NCI-H128 (cell line): ENCODE results near the gene WDR90.

Source experiments
- DNase-seq: peaks from one replicate; lab custom pipeline; 2025; ENCODE audit not compliant: unreplicated experiment; lab: John Stamatoyannopoulos, UW

Gene WDR90

DNA sequence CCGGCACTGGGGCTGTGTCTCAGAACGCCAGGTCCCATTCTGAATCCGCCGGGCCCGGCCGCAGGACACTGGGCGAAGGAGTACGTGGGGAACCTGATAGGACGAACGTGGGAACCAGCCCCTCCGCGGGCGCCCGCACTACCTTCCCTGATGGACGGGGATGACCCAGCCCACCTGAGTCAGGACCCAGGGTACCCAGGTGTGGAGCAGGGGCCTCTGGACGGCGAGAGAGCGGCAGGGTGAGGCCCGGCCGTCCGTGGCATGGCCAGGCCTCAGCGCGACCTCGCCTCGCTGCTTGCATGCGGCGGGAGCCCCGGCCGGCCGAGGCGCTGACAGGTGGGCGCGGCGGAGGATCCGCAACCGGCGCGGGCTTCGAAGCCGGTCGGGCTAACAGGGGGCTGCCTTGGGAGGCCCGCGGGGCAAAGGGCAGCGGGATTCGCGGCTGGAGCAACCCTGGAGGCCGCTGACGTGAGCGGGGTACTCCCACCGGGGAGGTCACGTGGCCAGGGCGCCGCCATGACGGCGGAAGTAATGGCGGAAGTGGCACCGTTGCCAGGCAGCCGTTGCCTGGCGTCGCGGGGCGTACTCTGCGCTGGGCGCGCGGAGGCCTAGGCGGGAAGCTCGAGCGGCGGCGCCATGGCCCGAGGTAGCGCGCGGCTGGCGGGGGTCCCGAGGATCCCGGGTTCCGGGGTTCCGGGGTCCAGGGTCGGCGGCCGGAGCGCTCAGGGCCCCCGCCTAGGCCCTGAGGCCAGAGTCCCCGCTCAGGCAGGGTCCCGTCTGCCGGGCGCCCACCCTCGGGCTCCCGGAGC lies at the start of gene WDR90:
Gene WDR90, plus strand, starts transcription at position 585 of the 809 bp plus-strand sequence. Its CDS starts 52 bp downstream, at position 637.
- peak; percentile 32 for DNase-seq

DNA sequence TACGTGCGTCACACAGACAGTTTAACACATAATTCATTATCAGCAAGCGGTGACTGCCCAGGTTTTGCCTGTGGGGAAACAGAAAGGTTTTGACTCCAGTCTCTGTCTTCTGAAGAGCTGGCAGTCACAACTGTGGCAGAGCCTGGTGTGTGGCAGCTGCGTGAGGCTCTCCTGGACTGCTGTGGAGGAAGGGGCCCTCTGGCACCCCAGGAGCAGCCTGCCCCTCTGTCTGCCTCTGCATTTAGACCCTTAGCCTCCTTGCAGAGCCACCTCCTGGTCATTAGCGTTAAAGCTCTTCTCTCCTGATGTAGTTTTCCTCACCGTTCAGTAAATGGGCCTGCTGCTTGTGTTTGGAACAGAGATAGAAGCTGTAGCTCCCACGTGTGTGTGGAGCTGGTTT lies 48.4 kb upstream of the WDR90 start:
- no peak for DNase-seq

DNA sequence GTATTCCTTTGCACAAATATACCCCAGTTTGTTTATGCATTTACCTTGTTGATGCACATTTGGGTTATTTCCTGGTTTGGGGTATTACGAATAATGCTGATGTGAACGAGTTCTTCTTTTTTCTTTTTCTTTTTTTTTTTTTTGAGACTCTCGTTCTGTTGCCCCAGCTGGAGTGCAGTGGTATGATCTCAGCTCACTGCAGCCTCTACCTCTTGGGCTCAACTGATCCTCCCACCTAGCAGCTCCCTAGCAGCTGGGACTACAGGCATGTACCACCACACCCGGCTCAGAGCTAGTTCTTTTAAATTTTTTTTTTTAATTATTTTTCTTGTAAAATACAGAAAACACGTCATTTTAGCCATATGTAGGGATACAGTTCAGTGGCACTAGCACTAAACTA lies 45.2 kb upstream of the WDR90 start:
- DNase-seq: no peak

DNA sequence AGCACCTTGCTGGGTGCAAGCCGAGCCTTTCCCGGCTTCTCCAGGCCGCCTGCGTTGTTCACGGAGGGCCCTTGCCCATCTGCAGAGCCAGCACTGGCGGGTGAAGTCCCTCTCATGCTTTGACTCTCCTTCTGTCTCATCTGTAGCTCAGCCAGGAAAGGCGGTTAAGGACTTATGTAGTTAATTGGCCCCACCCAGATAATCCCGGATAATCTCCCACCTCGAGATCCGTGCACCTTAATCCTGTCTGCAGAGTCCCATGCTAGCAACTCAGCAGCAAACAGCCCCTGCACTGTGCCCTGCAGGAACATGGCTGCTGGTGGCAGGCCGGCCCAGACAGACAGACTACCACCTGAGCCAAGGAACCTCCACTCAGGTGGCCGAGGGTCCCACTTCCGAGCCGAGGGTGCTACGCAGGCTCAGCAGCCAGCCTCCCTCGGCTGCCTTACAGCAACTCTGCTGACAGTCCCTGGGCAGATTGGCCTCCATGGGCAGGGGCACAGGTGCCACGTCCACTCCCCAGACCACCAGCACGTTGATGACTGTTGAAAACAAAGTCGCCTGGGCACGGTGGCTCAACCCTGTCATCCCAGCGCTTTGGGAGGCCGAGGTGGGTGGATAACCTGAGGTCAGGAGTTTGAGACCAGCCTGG lies 42.4 kb upstream of the WDR90 start:
- DNase-seq: no peak

DNA sequence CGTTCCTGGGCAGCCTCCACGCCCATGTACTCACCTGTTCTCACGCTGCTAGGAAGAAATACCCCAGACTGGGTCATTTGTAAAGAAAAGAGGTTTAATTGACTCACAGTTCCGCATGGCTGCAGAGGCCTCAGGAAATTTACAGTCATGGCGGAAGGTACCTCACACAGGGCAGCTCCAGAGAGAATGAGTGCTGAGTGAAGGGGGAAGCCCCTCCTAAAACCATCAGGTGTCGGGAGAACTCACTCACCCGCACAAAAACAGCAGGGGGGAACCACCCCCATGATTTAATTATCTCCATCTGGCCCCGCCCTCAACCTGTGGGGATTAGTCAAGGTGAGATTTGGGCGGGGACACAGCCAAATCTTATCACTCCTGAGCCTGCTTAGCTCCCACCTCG lies 41.1 kb upstream of the WDR90 start:
- no peak for DNase-seq

DNA sequence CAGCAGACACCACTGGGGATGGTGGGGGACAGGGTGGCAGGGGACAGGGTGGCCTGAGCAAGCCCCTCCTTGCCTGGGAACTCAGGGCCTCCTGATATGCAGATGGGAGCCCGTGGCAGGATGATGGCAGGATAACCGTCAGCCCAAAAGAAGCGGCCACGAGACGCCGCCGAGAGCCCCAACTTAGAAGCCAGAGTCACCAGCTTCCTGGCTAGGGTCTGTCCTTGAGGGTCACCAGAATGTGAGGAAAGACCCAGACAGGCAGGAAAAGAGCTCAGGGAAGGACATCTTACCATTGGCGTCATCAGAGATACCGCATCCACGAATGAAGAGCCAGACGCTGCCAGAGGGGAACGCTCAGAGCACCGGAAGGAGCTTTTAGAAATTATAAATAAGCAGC lies 39.8 kb upstream of the WDR90 start:
- no peak for DNase-seq

DNA sequence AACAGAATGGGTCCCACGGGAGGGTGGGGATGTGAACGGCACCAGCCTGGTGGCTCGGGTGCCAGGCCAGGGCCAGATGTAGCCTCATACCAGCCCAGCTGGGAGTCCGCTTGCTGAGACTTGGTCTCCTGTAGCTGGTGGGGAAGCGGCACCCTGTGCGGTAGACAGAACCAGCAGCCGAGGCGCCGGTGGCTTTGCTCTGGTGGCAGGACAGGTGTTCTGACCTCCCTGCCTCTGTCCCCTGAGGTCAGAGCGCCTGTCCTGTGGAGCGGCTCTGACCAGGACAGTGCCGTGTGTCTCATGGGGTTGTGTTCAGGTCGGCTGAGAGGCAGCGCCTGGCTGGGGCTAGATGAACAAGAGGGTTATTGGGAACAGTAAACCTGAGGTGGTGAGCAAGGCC lies 39.2 kb upstream of the WDR90 start:
- no peak for DNase-seq

DNA sequence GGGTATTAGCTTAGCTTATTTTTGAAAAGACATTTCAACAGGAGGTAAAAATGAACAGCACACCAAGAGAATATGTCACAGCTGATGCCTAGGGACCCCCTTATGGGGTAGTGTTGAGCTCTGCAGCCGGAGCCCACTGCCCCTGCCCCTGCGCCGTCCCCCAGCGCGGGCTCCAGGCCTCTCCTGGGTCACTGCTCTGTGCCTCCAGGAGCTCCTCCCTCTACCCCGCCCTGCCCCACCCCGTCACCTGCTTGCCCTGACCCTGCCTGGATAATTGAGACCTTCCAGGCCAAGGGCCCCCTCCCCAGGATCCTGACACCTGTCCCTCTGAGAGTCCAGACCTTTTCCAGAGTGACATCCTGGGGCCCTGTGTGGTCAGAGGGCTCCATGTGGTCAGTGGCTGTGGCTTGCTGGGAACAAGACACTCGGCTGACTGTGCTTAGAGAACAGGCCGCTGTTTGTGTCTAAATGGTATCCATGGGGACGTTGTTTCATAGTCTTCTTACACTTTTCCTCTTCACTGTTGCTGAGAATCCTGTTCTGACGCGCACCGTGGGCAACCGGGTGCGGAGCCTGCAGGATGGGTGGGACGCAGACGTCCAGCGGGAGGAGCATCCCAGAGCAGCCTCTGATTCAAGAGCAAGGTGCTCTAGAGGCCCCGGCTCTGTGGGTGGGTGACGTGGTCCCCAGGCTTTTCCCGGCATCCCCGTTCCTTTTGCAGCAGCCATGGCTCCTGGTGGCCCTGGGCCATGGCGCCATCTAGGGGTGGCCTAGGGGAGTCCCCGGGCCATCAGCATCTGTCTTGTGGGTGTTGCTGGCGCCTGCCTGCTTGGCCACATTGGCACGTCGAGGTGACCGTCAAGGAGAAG lies 38.4 kb upstream of the WDR90 start:
- DNase-seq: peak; percentile 7

DNA sequence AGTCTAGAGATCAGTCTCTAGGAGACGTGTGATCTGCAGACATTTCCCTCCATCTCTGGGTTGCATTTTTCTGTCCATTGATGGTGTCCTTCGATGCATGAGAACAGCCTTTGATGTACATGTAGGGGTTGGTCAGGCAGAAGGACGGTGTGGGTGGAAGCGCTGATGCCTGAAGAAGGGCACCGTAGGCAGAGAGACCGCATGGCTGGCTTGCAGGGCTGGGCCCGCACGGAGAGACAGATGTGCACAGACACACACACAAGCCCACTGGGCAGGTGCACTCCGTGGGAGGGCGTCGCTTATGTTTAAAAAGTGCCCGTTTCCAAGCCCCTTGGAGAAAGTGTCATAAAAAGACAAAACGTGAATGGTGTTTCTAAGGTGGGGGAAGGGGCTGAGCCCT lies 34.0 kb upstream of the WDR90 start:
- DNase-seq: no peak

DNA sequence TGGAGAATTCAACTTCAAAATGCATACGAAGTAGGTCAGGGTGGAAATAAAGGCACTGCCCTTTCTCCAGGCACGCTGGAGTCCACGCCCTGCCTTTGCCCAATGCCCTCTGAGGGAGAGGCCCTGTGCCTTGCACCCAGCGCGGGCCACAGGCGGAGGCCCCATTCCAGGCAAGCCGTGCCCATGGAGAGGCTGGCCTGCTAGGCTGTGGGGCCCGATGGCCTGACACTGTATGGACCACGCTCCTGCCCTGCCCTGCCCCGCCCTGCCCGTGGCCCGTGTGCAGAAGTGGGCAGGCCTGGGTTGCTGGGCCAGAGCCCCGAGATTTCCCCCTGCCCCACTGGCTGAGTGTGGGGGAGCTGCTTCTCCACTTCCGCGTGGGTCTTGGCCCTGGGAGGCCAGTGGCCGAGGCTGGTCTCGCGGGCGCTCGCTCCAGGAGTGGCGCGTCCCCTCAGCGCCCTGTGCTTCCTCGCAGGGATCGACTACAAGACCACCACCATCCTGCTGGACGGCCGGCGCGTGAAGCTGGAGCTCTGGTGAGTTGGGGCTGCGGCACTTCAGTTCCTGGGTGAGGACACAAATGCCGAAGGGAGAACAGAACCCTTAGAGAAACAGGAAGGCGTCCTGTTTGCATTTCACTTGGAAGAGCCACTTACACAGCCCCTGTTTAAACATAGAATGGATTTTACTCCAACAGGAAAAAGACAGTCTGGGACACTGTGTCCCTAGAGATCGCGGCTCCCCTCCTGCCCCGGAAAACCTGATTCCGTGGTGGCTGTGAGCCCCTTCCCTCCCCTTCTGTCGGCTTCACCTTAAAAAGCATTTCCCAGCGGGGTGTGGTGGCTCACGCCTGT lies 32.2 kb upstream of the WDR90 start:
- DNase-seq: no peak

DNA sequence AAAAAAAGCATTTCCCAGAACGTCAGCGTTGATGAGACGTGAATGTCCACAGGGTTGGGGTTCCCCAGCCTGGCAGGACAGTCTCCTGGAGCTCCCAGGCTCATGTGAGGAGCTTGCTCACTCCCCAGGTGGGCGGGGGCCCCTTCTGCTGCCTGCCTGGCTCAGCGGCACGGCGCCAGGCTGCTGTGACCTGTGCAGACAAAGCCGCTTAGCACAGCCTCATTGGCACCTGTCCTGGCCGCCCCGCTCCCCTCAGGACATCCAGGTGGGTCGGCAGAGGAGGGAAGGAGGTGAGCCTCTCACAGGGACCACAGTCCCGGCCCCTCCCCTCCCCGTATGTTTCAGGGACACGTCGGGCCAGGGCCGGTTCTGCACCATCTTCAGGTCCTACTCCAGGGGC lies 31.3 kb upstream of the WDR90 start:
- DNase-seq: no peak

DNA sequence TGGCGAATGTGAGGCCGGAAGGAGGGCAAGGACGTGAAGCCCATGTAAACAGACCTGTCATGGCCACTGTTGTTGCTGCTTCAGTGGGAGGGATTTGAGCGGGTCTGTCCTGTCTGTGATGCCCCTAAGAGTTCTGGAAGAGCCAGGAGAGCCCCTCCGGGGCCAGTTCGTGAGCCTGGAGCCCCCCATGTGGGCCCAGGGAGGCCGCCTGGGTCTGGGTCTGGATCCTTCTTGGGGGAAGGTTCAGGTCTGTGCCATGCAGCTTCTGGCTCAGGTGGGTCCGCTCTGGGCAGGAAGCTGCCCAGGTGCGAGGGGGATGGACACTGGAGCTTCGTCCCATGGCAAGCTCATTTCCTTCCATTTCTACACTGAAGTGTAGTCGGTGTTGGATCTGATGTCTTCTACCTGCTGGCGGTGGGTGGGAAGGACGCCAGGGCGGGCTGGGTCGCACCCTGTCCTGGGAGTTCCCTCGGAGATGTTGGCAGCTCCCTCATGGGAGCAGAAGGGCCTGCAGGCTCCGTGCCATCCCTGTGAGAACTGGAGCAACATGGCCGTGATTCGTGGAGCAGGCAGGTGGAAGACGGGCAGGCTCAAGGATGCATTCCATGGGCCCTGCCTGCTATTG lies 29.6 kb upstream of the WDR90 start:
- DNase-seq: no peak

DNA sequence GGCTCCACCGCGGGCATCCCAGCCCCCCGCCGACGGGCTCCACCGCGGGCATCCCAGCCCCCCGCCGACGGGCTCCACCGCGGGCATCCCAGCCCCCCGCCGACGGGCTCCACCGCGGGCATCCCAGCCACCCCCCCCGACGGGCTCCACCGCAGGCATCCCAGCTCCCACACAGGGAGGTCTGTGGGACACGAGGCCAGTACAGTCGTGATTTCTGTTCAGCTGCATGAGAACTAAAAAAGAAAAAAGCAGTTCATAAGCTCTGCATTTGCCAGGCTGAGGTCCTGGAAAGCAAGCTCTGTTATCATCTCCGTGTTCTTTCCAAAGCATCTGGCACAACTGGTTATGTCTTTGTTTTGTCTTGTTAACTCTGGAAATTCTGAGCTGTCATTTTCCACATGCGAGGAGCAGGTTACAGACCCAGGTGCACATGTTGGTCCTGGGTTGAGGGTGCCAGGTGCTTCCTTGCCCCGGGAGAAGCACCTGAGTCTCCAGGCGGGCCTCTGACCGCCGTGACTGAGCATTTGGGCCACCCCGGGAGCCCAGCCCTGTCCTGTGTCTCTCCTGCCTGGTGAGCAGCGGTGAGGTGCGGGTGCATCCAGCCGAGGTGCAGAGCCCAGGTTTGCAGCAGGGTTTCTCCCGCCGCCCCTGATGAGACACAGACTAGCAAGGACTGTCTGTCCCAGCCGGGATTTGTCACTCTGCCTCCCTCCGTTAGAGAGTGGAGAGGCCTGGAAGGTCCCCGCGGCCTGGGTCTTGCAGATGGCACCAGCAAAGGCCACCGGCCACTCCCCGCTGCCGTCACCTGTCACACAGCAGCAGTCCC lies 28.3 kb upstream of the WDR90 start:
- DNase-seq: no peak

DNA sequence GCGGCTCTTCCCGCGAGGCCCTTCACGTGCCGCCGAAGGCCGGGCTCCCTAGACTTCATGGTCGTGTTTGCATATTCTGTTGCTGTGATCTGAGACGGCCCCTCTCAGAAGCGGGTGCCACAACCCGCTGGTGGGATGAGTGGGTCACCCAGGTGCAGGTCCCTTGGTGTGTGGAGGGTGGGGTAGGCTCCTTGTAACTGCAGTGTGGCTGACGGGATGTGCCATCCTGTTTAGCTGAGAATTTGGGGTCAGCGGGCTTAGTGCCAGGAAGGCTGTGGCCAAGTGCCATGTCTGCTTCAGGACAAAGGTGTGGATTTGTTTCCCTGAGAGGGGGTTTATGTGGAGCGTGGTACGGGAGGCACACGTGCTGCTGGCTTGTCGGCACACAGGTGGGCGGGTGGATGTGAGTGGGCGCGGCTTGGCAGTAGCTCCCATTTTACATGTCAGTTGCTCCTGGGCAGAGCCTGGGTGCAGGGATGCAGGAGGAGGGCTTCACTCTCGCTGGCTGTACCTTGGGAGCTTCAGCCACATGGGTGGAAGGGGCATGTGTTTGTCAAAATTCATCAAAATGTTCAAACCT lies 27.5 kb upstream of the WDR90 start:
- DNase-seq: no peak

DNA sequence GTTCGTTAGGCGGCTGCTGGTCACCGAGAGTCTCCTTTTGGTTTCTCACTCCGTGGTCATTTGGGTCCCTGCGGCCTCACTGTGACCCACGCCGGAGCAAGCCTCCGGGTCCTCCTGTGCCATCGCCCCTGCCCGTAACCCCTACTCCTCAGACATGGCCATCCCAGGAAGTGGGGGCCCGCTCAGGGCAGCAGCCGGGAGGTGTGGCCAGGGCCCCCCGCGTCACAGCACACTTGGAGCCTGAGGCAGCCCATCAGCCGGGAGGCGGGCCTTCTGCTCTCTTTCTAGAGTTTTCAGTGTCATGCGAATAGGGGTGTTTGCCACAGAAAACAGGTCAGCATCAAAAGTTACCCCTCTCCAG lies 26.3 kb upstream of the WDR90 start:
- DNase-seq: no peak

DNA sequence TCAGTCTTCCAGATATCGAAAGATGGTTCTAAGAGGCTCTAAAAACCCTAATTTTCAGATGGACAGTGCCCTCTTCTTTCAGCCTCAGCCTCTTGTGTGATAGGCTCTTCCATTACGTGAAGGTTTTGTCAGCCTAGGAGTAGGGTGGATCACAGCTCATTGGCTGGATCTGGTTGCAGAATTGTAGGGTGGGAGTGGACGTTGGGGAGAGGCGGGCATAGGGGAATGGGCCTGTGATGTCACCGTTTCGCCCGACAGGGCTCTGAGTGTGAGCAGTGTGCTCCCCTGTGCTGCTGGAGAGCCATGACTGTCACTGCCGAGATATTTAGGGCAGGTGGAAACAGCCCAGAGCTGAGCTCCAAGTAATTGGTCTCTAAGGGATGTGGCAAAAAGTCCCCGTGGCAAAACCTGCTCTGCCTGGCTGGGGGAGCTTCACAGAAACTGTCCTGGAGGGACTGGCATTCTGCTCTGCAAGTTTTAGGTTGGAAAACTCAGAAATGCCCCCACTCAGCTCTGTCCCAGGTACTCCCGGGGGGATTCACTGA lies 24.6 kb upstream of the WDR90 start:
- DNase-seq: no peak

DNA sequence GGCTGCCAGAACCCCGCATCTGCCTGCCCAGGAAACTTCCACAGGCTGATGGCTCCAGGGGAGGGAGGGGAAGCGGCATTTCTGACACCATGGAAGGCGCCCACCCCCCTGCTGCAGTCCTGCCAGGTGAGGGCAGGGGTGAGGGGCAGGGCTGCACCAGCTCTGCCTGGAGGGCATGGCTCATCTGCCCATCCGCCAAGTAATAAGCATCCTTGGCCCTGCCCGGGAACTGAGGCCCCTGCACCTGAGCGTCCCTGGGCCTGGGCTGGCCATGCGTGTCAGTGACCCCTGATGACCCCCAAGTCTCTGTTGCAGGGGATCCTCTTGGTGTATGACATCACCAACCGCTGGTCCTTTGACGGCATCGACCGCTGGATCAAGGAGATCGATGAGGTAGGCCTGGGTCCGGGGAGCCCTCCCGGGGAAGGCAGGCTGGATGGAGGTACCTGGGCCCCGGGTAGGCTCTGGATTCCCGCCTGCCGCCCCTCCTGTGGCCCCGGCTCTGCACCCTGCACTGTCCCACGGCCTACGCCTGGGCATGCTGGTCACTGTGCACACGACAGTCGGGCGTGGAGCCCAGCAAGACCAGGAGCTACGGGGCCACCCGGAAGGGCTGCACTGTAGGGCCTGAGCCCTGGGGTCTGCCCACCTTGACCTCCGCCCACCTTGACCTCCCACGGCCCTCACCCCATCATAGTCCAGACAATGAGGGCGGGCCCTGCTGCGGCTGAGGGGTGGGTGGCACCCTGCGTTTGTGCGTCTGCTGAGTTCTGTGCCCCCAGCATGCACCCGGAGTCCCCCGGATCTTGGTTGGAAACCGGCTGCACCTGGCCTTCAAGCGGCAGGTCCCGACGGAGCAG lies 23.8 kb upstream of the WDR90 start:
- no peak for DNase-seq
